ENCODE measurements around the gene ISG15. TPM values are rescaled to one million over a fixed set of nuclear protein-coding genes. Genes with fewer than 3 reads are reported as not detected.

Gene ISG15
- total and polyA plus RNA-seq, 9 of the 15 experiments (the other 6 are each of a cell fraction or from before 2014, with no cell fraction given): 0.40 to 58.3 (median 12.2) TPM

- POLR2A ChIA-PET: interaction anchor here (1.5 kb wide), 1 partner anchor 18 kb away, joined by 3 read pairs; no protein-coding TSS in a partner anchor
- peak overlapping the region; percentile 52 for H3K4me3 ChIP-seq
- peak; percentile 51 for FAIRE-seq
- TF ChIP-seq RBFOX2 (IDR thresholded peaks at IDR 0.05; ENCODE audit: low read depth, low read length): peak; percentile 34; the same call in 1 of the 2 replicates
- TF ChIP-seq FOXP1 (CRISPR knock-in tag; IDR thresholded peaks at IDR 0.05): 0 out of 2 replicates have a peak, but pooled peaks have one; percentile 4
- peak; percentile 67 for TF ChIP-seq CCNT2 (IDR thresholded peaks at IDR 0.05; ENCODE audit: borderline replicate concordance, extremely low read depth, insufficient read length, low read depth, low read length)
- peak; percentile 91; the same call in 1 of the 2 replicates for TF ChIP-seq GATAD2B (IDR thresholded peaks at IDR 0.05; ENCODE audit: borderline replicate concordance)
- TF ChIP-seq MIER1 (IDR thresholded peaks at IDR 0.05; ENCODE audit: low read depth): no peak
- 0 out of 2 replicates have a peak, but pooled peaks have one; percentile 14 for TF ChIP-seq ZBTB40 (IDR thresholded peaks at IDR 0.05)
- TF ChIP-seq ZBTB40 (CRISPR knock-in tag; IDR thresholded peaks at IDR 0.05): no peak
- TF ChIP-seq CTBP1 (IDR thresholded peaks at IDR 0.05; ENCODE audit: borderline replicate concordance): peak; percentile 88
- TF ChIP-seq KLF1 (tag; IDR thresholded peaks at IDR 0.05): 0 out of 2 replicates have a peak, but pooled peaks have one; percentile 29
- peak; percentile 16 for TF ChIP-seq TBP (optimal IDR thresholded peaks at IDR 0.05; ENCODE audit: low read depth, low read length)
- TF ChIP-seq RFX7 (CRISPR knock-in tag; IDR thresholded peaks at IDR 0.05): no peak
- TF ChIP-seq ATF7 (IDR thresholded peaks at IDR 0.05): 0 out of 2 replicates have a peak, but pooled peaks have one; percentile 33
- 0 out of 2 replicates have a peak, but pooled peaks have one; percentile 14 for TF ChIP-seq EGR1 (conservative IDR thresholded peaks at IDR 0.05)
- TF ChIP-seq NFIC (IDR thresholded peaks at IDR 0.05): peak; percentile 66
These were observed 14.1 kb upstream of the ISG15 start for GRCh38 chr1:998995-999724.

More at GRCh38 chr1:998995-999724, 14.1 kb upstream of the ISG15 start:
- H3K4me2 ChIP-seq (ENCODE audit: insufficient read depth, low read length): peak overlapping the region; percentile 77
- H3K36me3 ChIP-seq (ENCODE audit: control insufficient read depth, insufficient read depth, low read length): no peaks in the 10 kb centered on the region
- TSS peak; percentile 76 for BruUV-seq (replicated peaks)
- peak overlapping the region; percentile 86 to 99 for H3K9ac ChIP-seq (ENCODE audit: insufficient read depth in 1 of 2, low read depth in 2 of 2, low read length in 2 of 2)
- no peaks in the 10 kb centered on the region for H3K9me1 ChIP-seq (ENCODE audit: control insufficient read depth, insufficient read depth, low read length)
- DNase-seq (ENCODE audit: extremely low read depth in 1 of 4, low spot score in 3 of 4): peak; percentile 61 to 70 (median 66)
- CTCF ChIA-PET (ENCODE audit: low intra/inter-chr PET ratio): no interaction called here
- peak overlapping the region; percentile 66; the same call in 1 of the 2 replicates for H2AFZ ChIP-seq (ENCODE audit: low read depth, low read length)
- in situ Hi-C loops (cut with MboI): no loop called here
- under 1% methylated on average over 80 of the region's 86 CpGs for WGBS (ENCODE audit: insufficient coverage, low coverage, missing lambda C conversion rate)
- H3K4me1 ChIP-seq (replicated peaks in 1 of 2; ENCODE audit: control insufficient read depth in 2 of 2, insufficient read depth in 2 of 2, low read length in 2 of 2): peaks cover 17 to 82% of the 10 kb centered on the region in 2 experiments
- H4K20me1 ChIP-seq (replicated peaks; ENCODE audit: control insufficient read depth, insufficient read depth, low read length): peaks cover 13% of the 10 kb centered on the region; the same call in 1 of the 2 replicates
- no peaks in the 10 kb centered on the region for H3K9me3 ChIP-seq (replicated peaks; ENCODE audit: control insufficient read depth, insufficient read depth, low read depth, low read length)
- ATAC-seq: peak; percentile 4; the same call in 2 of the 3 replicates
- H3K27me3 ChIP-seq (ENCODE audit: control insufficient read depth in 2 of 2, insufficient read depth in 2 of 2, low read length in 2 of 2): peaks cover 0 to 8% of the 10 kb centered on the region in 2 experiments; a peak in 1 of 5 replicates
- intact Hi-C loops (cut with micrococcal nuclease): no loop called here
- peak overlapping the region; percentile 95 for H3K27ac ChIP-seq (ENCODE audit: extremely low read depth, low read depth, low read length)
- H3K79me2 ChIP-seq (ENCODE audit: control insufficient read depth, insufficient read depth, low read length): peaks cover 16% of the 10 kb centered on the region; the same call in 2 of the 3 replicates
